Spleen (tissue), 7 donors: Measurements from ENCODE around the gene MOSPD3.

Experiments used
- POLR2A ChIP-seq, 3 donors: fragments of 450-650 bp; IDR thresholded peaks; one replicate each; pipeline ENCODE4 v1.5.1; 2017; ENCODE audit warnings: antibody characterized with exemption in 3 of 3, mild to moderate bottlenecking in 1 of 3
- TF ChIP-seq, protein P1 (sequence below), 11 experiments: fragments of 200-600 bp in 7 of 11; fragments of 450-650 bp in 4 of 11; sonication (generic) in 4 of 11; IDR thresholded peaks in 8 of 11; conservative IDR thresholded peaks in 3 of 11; 1 replicate in 7 of 11; 2 replicates in 4 of 11; pipeline versions ENCODE4 v1.4.0 to v1.8.0; 2016 to 2021; ENCODE audit warnings: antibody characterized with exemption in 11 of 11, inconsistent platforms in 4 of 11, mild to moderate bottlenecking in 1 of 11
- donor health status: DM: no; HTN: no; CAD: no; lungs with moderate emphysema.
- donor health status: DM: no; HTN: no; CAD: no.
- donor health status: DM: no; HTN: no; CAD: no.

DNA sequence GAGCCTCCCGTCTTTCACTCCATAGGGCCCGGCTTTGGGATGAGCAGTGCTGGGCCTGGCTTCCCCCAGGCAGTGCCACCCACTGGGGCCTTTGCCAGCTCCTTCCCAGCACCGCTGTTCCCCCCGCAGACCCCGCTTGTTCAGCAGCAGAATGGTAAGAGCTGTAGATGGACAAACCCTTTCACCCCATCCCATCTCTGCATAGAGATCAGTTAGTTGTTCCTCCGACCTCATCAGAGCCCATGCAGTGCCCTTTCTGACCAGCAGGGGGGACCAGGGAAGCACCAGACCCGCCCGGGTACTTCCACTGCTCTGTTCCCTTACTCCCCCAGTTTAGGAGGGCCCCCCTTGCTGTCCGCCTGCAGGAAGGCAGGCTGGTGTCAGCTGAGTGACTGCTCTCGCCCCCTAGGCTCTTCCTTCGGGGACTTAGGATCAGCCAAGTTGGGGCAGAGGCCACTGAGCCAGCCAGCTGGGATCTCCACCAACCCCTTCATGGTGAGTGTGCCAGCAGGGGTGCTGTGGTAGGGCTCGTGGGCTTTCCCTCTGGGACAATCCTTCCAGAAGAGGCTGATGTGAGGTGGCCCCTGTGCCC lies 48.4 kb upstream of the MOSPD3 start:
- TF ChIP-seq, protein P1, sequence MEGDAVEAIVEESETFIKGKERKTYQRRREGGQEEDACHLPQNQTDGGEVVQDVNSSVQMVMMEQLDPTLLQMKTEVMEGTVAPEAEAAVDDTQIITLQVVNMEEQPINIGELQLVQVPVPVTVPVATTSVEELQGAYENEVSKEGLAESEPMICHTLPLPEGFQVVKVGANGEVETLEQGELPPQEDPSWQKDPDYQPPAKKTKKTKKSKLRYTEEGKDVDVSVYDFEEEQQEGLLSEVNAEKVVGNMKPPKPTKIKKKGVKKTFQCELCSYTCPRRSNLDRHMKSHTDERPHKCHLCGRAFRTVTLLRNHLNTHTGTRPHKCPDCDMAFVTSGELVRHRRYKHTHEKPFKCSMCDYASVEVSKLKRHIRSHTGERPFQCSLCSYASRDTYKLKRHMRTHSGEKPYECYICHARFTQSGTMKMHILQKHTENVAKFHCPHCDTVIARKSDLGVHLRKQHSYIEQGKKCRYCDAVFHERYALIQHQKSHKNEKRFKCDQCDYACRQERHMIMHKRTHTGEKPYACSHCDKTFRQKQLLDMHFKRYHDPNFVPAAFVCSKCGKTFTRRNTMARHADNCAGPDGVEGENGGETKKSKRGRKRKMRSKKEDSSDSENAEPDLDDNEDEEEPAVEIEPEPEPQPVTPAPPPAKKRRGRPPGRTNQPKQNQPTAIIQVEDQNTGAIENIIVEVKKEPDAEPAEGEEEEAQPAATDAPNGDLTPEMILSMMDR (IDR thresholded peaks at IDR 0.05 in 8 of 11, conservative IDR thresholded peaks at IDR 0.05 in 3 of 11), result peak; percentile 90 to 99 (median 97)
- TF ChIP-seq POLR2A (IDR thresholded peaks at IDR 0.05), result no peak
